ENCODE results near the gene VIPR1.

Gene VIPR1

GRCh38 chr3:42510325-42510724 is 7.9 kb downstream of the VIPR1 start:
- DNase-seq (ENCODE audit: low spot score), result no peak

DNA sequence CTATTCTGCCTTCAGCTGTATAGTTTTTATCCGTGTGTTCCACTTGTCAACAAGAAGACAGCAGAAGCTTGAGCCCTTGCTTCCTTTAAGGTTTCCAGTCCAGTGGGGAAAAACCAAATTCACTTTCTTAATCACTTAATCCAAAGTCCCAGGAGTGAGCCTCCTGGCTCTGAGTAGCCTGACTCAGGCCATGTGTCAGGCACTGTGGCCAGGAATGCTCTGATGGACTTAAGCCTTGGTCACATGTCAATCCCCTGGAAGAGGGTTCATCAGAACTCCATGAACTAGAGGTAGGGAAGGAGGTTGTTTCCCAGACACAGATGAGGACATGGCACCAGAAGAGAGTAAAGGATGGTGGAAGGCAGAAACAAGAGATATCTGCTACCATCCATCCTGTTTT is 8.8 kb downstream of the VIPR1 start:
- DNase-seq (ENCODE audit: low spot score), result no peak

DNA sequence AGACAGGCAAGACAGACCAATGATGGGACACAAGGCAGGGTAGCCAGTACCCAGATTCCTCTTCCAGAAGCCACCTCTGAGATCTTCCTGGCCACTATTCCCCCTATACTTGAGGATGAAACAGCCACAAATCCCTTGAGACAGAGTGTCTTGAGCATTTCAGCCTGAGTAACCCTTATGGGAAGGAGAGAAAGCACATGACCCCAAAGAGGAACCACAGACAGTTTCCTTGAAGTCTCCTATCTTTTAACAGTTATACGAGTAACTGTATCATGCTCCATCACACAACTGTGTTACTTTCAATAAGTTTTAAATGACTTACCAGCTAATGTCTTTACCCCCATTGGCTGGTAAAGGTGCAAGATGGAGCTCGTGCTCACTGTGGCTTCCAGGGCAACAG is 9.3 kb downstream of the VIPR1 start:
- no peak for DNase-seq (ENCODE audit: low spot score)

- DNase-seq (ENCODE audit: low spot score), result no peak
Observed at GRCh38 chr3:42513121-42513520, 10.7 kb downstream of the VIPR1 start.

GRCh38 chr3:42513521-42513920 is 11.1 kb downstream of the VIPR1 start:
- no peak for DNase-seq (ENCODE audit: low spot score)

GRCh38 chr3:42514876-42515275 is 12.4 kb downstream of the VIPR1 start:
- no peak for DNase-seq (ENCODE audit: low spot score)

DNA sequence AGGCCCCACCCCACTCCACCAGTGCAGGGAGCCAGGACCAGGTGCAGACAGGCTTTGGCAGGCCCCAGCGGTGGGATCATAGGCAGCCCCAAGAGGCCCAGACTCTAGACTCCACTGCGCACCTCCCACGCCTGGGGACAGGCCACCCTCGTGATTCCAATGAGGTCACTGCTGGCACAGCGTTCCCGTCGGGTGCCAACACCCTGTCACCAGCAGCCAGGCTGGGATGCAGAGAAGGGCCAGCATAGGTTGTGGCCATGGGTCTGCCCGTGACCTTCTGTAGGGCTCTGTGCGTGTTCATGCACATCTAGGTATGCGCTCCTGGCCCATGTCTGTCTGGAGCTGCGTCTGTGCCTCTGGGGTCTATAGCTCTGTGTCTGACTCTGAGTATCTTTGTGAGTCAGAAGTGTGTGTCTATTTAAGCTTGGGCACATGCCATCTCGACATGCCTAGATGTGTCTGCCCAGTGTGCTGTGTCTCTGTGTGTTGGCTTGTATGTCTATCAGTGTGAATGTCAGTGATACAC is 13.0 kb downstream of the VIPR1 start:
- DNase-seq (ENCODE audit: low spot score), result no peak

- no peak for DNase-seq (ENCODE audit: low spot score)
Observed at GRCh38 chr3:42515976-42516375, 13.5 kb downstream of the VIPR1 start.

DNA sequence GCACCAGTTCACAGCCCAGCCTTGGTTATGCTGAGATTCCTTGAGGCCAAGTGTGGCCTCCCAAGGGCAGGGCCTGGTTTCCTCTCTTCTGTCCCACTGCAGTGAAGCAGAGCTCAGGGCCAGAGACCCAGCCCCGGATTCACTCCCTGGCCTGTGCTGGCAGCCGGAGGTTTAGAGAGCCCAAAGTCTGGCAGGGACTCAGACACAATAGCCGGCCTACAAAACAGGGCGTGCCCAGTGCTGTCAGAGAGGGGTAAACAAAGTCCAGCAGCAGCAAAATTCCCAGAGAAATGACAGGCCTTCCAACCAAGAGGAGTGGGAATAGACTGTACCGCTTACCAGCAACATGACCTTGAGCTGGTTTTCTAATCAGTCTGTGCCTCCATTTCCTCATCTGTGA is 14.0 kb downstream of the VIPR1 start:
- no peak for DNase-seq (ENCODE audit: low spot score)

- DNase-seq (ENCODE audit: low spot score), result no peak
Observed at GRCh38 chr3:42517117-42517516, 14.7 kb downstream of the VIPR1 start.

DNA sequence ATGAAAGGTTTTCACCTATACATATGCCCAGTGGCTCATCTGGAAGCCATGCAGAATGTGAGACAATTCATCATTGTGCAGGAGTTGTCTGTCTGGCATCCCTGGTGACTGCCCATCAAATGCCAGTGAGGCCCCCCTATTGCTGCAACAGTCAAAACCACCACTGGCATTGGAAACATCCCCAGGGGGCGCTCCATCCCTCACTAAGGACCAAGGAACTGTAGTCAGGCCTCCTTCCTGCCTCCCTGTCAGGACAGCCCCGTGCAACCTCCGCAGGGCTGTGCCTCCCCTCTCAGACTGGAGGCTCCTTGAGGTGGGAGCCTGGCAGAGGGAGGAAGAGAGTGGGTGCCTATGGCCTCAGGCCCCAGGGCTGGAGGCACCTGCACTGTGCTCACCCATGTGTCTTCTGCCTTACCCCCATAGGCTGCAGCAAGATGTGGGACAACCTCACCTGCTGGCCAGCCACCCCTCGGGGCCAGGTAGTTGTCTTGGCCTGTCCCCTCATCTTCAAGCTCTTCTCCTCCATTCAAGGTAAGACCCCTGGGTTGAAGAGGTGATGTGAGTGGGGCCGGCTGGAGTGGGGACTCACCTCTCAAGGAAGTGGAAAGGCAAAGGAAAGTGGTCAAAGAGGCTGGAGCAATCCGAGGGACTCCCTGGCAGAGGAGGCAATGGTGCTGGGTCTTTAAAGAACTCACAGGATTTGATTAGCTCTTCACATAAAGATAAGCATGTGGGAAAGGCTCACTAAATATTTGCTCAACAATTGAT is 16.5 kb downstream of the VIPR1 start:
- DNase-seq (ENCODE audit: low spot score), result no peak

DNA sequence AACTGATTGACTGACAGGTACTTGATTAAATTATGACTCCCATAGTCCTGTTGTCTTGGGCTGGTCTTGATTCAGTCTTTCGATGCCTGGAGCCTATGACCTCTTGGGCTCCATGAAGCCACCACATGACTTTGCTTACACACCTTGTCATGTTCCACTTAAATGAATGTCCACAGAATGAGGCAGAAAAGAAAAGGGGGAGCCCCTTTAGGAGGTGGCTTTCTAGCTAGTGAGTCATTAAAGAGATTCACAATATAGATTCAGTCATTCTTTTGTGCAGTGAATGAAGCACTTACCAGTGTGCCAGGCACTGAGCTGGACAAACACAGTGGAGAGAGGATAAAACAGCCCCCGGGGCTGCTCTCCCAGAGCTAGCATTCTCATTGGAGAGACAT is 17.1 kb downstream of the VIPR1 start:
- no peak for DNase-seq (ENCODE audit: low spot score)

DNA sequence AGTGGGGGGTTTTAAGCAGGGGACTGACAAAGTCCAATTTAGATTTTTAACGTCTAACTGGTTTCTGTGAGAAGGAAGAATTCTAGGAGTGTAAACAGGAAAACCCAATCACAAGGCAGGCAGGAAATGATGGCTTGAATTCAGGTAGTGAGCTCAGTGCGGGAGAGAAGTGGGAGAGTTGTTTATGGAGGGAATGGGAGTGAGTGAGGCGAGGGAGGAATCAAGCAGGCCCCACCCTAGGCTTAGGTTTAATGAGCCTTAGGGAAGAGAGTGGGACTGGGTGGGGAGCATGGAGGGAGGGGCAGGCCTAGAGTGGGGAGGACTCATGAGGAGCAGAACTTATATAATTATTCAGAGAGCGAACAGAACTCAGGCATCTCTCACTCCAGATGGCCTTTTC is 17.9 kb downstream of the VIPR1 start:
- no peak for DNase-seq (ENCODE audit: low spot score)

GRCh38 chr3:42520906-42521305 is 18.5 kb downstream of the VIPR1 start:
- no peak for DNase-seq (ENCODE audit: low spot score)

DNA sequence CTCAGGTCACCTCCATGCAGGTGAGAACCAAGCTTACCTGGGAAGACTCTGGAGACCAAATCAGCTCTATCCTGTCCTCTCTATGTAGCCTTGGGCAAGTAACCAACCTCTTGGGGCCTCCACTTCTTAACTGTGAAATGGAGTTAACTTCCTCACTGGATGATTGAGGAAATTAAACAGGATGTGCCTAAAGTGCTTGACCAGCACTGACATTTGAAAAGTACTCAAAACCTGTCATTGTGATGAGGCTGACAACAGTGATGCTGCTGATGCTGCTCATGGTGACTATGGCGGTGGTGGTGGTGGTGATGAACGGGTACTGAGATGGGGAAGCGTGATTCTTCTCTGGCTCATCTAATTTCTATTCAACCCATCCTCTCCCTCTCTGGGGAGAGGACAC is 22.3 kb downstream of the VIPR1 start:
- DNase-seq (ENCODE audit: low spot score), result no peak

GRCh38 chr3:42525212-42525611 is 22.8 kb downstream of the VIPR1 start:
- DNase-seq (ENCODE audit: low spot score), result no peak

GRCh38 chr3:42525736-42526345 is 23.4 kb downstream of the VIPR1 start:
- DNase-seq (ENCODE audit: low spot score), result no peak

GRCh38 chr3:42526616-42527367 is 24.3 kb downstream of the VIPR1 start:
- DNase-seq (ENCODE audit: low spot score), result no peak

GRCh38 chr3:42527368-42527917 is 25.0 kb downstream of the VIPR1 start:
- DNase-seq (ENCODE audit: low spot score), result no peak

DNA sequence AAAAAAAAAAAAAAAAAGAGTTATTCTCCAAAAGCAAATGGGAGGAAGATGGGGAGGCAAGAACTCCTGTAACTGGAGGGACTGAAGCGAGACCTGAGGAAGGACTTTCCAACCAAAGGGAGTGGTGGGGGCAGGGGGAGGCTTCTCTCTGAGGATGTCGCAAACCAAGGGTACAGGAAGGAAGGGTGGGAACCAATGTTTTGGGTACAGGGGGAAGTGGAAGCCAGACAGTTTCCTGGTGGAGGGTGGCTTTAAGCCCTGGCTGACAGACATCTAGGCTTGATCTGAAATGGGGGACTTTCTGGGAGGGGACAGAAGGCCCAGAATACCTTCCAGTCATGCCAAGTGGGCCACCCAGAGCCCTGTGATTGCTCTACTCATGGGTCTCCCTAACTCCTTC is 27.0 kb downstream of the VIPR1 start:
- DNase-seq (ENCODE audit: low spot score), result no peak

- no peak for DNase-seq (ENCODE audit: low spot score)
Observed at GRCh38 chr3:42530073-42530472, 27.6 kb downstream of the VIPR1 start.

DNA sequence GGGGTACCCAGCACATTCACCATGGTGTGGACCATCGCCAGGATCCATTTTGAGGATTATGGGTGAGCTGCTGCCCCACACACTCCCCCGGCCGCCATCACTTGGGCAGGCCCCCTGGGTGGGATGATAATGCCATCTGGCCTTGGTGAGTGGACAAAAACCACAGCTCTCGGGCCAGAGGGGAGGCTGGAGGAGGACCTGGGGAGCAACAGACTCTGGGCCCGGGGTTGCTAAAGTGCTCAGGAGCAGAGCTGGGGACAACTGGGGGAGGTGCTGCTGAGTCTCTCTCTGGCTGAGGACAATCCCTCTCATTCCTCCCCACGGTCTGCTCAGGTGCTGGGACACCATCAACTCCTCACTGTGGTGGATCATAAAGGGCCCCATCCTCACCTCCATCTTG is 29.0 kb downstream of the VIPR1 start:
- no peak for DNase-seq (ENCODE audit: low spot score)

GRCh38 chr3:42532229-42532628 is 29.8 kb downstream of the VIPR1 start:
- DNase-seq (ENCODE audit: low spot score), result no peak

Measured in AG20443 (cell line).